ENCODE results near the gene ERAL1.

ERAL1 gene

DNA sequence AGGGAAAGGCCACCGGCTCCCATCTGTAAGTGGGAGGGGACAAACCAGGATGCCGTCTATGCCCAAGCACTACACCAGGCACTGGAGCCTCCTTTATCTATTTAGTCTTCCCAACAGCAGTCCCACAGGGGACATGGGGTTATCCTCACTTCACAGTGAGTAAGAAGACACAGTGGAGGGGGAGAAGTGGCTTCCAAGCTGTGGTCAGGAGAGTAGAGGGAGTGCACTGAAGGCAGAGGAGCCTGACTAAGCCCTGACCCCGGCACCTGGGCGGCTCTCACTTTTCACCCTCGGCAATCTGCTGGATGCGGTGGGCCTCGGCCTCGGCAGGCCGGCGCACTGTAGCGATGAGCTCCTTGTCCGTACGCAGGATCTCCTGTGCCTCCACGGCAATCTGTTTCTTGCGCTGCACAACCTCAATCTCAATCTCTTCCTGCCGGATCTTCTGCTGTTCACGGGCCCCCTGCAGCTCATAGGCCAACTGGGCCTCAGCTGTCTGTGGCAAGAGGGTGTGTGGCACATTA, 26.8 kb downstream of the ERAL1 start:
- no peak for DNase-seq (ENCODE audit: low read depth in 1 of 2, low spot score in 1 of 2)
- TF ChIP-seq POLR2AphosphoS5 (IDR thresholded peaks at IDR 0.05; ENCODE audit: low read depth) (no peak), CTCF (IDR thresholded peaks at IDR 0.05; ENCODE audit: insufficient read depth, low read length) (no peak), GABPA (IDR thresholded peaks at IDR 0.05; ENCODE audit: low read depth) (no peak), SPI1 (IDR thresholded peaks at IDR 0.05; ENCODE audit: borderline replicate concordance, low read depth) (no peak)
- TF ChIP-seq, protein P1, sequence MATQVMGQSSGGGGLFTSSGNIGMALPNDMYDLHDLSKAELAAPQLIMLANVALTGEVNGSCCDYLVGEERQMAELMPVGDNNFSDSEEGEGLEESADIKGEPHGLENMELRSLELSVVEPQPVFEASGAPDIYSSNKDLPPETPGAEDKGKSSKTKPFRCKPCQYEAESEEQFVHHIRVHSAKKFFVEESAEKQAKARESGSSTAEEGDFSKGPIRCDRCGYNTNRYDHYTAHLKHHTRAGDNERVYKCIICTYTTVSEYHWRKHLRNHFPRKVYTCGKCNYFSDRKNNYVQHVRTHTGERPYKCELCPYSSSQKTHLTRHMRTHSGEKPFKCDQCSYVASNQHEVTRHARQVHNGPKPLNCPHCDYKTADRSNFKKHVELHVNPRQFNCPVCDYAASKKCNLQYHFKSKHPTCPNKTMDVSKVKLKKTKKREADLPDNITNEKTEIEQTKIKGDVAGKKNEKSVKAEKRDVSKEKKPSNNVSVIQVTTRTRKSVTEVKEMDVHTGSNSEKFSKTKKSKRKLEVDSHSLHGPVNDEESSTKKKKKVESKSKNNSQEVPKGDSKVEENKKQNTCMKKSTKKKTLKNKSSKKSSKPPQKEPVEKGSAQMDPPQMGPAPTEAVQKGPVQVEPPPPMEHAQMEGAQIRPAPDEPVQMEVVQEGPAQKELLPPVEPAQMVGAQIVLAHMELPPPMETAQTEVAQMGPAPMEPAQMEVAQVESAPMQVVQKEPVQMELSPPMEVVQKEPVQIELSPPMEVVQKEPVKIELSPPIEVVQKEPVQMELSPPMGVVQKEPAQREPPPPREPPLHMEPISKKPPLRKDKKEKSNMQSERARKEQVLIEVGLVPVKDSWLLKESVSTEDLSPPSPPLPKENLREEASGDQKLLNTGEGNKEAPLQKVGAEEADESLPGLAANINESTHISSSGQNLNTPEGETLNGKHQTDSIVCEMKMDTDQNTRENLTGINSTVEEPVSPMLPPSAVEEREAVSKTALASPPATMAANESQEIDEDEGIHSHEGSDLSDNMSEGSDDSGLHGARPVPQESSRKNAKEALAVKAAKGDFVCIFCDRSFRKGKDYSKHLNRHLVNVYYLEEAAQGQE (IDR thresholded peaks at IDR 0.05; ENCODE audit: insufficient replicate concordance, low read depth): no peak
- no peak overlapping the region for H3K4me3 ChIP-seq (replicated peaks; ENCODE audit: insufficient read depth, low read length)
- no peaks in the 10 kb centered on the region for H3K27me3 ChIP-seq (ENCODE audit: insufficient read depth, poor library complexity, severe bottlenecking)
- no peak overlapping the region for H3K27ac ChIP-seq (replicated peaks)

GRCh38 chr17:28882154-28882895, 27.5 kb downstream of the ERAL1 start:
- no peak for DNase-seq (ENCODE audit: low read depth in 1 of 2, low spot score in 1 of 2)
- TF ChIP-seq CTCF (IDR thresholded peaks at IDR 0.05; ENCODE audit: insufficient read depth, low read length) (no peak), GABPA (IDR thresholded peaks at IDR 0.05; ENCODE audit: low read depth) (no peak), SPI1 (IDR thresholded peaks at IDR 0.05; ENCODE audit: borderline replicate concordance, low read depth) (no peak), POLR2AphosphoS5 (IDR thresholded peaks at IDR 0.05; ENCODE audit: low read depth) (no peak)
- TF ChIP-seq, protein P1 (IDR thresholded peaks at IDR 0.05; ENCODE audit: insufficient replicate concordance, low read depth): no peak
- H3K27me3 ChIP-seq (ENCODE audit: insufficient read depth, poor library complexity, severe bottlenecking): no peaks in the 10 kb centered on the region
- no peak overlapping the region for H3K27ac ChIP-seq (replicated peaks)
- no peak overlapping the region for H3K4me3 ChIP-seq (replicated peaks; ENCODE audit: insufficient read depth, low read length)

GRCh38 chr17:28883967-28884702, 29.3 kb downstream of the ERAL1 start:
- no peak overlapping the region for H3K27ac ChIP-seq (replicated peaks)
- DNase-seq (ENCODE audit: low read depth in 1 of 2, low spot score in 1 of 2): no peak
- H3K27me3 ChIP-seq (ENCODE audit: insufficient read depth, poor library complexity, severe bottlenecking): no peaks in the 10 kb centered on the region
- H3K4me3 ChIP-seq (replicated peaks; ENCODE audit: insufficient read depth, low read length): no peak overlapping the region
- no peak for TF ChIP-seq GABPA (IDR thresholded peaks at IDR 0.05; ENCODE audit: low read depth)
- TF ChIP-seq CTCF (IDR thresholded peaks at IDR 0.05; ENCODE audit: insufficient read depth, low read length): no peak
- TF ChIP-seq, protein P1 (IDR thresholded peaks at IDR 0.05; ENCODE audit: insufficient replicate concordance, low read depth): no peak
- no peak for TF ChIP-seq SPI1 (IDR thresholded peaks at IDR 0.05; ENCODE audit: borderline replicate concordance, low read depth)
- TF ChIP-seq POLR2AphosphoS5 (IDR thresholded peaks at IDR 0.05; ENCODE audit: low read depth): no peak
